ENCODE data around the gene CTSE. TPM values are rescaled to one million over a fixed set of nuclear protein-coding genes. Genes with fewer than 3 reads are reported as not detected.

The CTSE gene
- total and polyA plus RNA-seq, 2 of the 13 experiments (the other 11 are each of a cell fraction or from before 2014, with no cell fraction given), result 0.50 to 0.69 TPM

GRCh38 chr1:205990226-205990625 lies 33.5 kb downstream of the CTSE start:
- H3K36me3 ChIP-seq (replicated peaks in 1 of 2; ENCODE audit: control insufficient read depth in 1 of 2, insufficient read depth in 2 of 2, low read length in 2 of 2), result no peaks in the 10 kb centered on the region
- no TSS peak for BruUV-seq (replicated peaks)
- FAIRE-seq (no peak), DNase-seq (ENCODE audit: low spot score) (no peak), ATAC-seq (no peak)
- no peaks in the 10 kb centered on the region for H3K9me3 ChIP-seq (ENCODE audit: low read length)
- H3K27ac ChIP-seq (ENCODE audit: extremely low read length, insufficient read depth, low read length), result no peak overlapping the region
- no peak overlapping the region for H2AFZ ChIP-seq (ENCODE audit: low read length)
- intact Hi-C loops (cut with micrococcal nuclease; ENCODE audit: unreplicated experiment), result no loop called here
- CTCF ChIA-PET (ENCODE audit: low intra/inter-chr PET ratio, low total read pairs), result no interaction called here
- in situ Hi-C loops (cut with HindIII; ENCODE audit: extremely low pct_ligation_motif_present, low pct_unique_long_range_greater_than_20kb), result no loop called here
- TF ChIP-seq ZMYM4 (CRISPR knock-in tag; IDR thresholded peaks at IDR 0.05), result no peak
- H3K4me3 ChIP-seq (replicated peaks in 1 of 3; ENCODE audit: insufficient read depth in 1 of 3, low read depth in 2 of 3, low read length in 3 of 3), result no peak overlapping the region
- H3K27me3 ChIP-seq (ENCODE audit: control insufficient read depth in 1 of 2, insufficient read depth in 2 of 2, low read length in 2 of 2), result peaks cover 0 to 9% of the 10 kb centered on the region in 2 experiments; a peak in 2 of 5 replicates
- 23% methylated on average over 2 of the region's 2 CpGs for WGBS (ENCODE audit: low lambda C conversion rate)
- H4K20me1 ChIP-seq (ENCODE audit: insufficient read depth, low read length), result no peaks in the 10 kb centered on the region
- H3K4me2 ChIP-seq (ENCODE audit: low read depth, low read length), result no peak overlapping the region
- H3K4me1 ChIP-seq (ENCODE audit: insufficient read depth, low read length), result no peaks in the 10 kb centered on the region
- H3K79me2 ChIP-seq (ENCODE audit: insufficient read depth, low read length), result no peaks in the 10 kb centered on the region
- POLR2A ChIA-PET, result no interaction called here
- no peak overlapping the region for H3K9ac ChIP-seq (ENCODE audit: insufficient read depth, low read depth, low read length)

- Histone ChIP-seq H3K9ac (ENCODE audit: insufficient read depth, low read depth, low read length) (no peak overlapping the region), H4K20me1 (ENCODE audit: insufficient read depth, low read length) (no peaks in the 10 kb centered on the region), H3K27me3 (ENCODE audit: control insufficient read depth in 1 of 2, insufficient read depth in 2 of 2, low read length in 2 of 2) (peaks cover 0 to 9% of the 10 kb centered on the region in 2 experiments; a peak in 2 of 5 replicates), H3K79me2 (ENCODE audit: insufficient read depth, low read length) (no peaks in the 10 kb centered on the region), H2AFZ (ENCODE audit: low read length) (no peak overlapping the region), H3K27ac (ENCODE audit: extremely low read length, insufficient read depth, low read length) (no peak overlapping the region), H3K9me3 (ENCODE audit: low read length) (no peaks in the 10 kb centered on the region), H3K4me2 (ENCODE audit: low read depth, low read length) (no peak overlapping the region), H3K36me3 (replicated peaks in 1 of 2; ENCODE audit: control insufficient read depth in 1 of 2, insufficient read depth in 2 of 2, low read length in 2 of 2) (no peaks in the 10 kb centered on the region), H3K4me3 (replicated peaks in 1 of 3; ENCODE audit: insufficient read depth in 1 of 3, low read depth in 2 of 3, low read length in 3 of 3) (no peak overlapping the region), H3K4me1 (ENCODE audit: insufficient read depth, low read length) (0 out of 2 replicates have a peak, but pooled peaks cover under 1% of the 10 kb centered on the region)
- in situ Hi-C loops (cut with HindIII; ENCODE audit: extremely low pct_ligation_motif_present, low pct_unique_long_range_greater_than_20kb) (no loop called here), intact Hi-C loops (cut with micrococcal nuclease; ENCODE audit: unreplicated experiment) (no loop called here)
- no peak for FAIRE-seq
- ChIA-PET POLR2A (no interaction called here), CTCF (ENCODE audit: low intra/inter-chr PET ratio, low total read pairs) (no interaction called here)
- BruUV-seq (replicated peaks), result no TSS peak
- 36% methylated on average over 5 of the region's 5 CpGs for WGBS (ENCODE audit: low lambda C conversion rate)
- no peak for ATAC-seq
- DNase-seq (ENCODE audit: low spot score), result no peak
- TF ChIP-seq ONECUT2 (CRISPR knock-in tag; IDR thresholded peaks at IDR 0.05), result no peak
- TF ChIP-seq SOX6 (IDR thresholded peaks at IDR 0.05), result no peak
- TF ChIP-seq SOX6 (CRISPR knock-in tag; IDR thresholded peaks at IDR 0.05), result no peak
- TF ChIP-seq HMGXB3 (CRISPR knock-in tag; IDR thresholded peaks at IDR 0.05; ENCODE audit: borderline replicate concordance), result no peak
- no peak for TF ChIP-seq ATF3 (CRISPR knock-in tag; IDR thresholded peaks at IDR 0.05)
- no peak for TF ChIP-seq TRAFD1 (CRISPR knock-in tag; IDR thresholded peaks at IDR 0.05; ENCODE audit: borderline replicate concordance)
- TF ChIP-seq HIC2 (CRISPR knock-in tag; IDR thresholded peaks at IDR 0.05; ENCODE audit: low read depth), result no peak
- TF ChIP-seq MTF2 (CRISPR knock-in tag; IDR thresholded peaks at IDR 0.05; ENCODE audit: borderline replicate concordance), result no peak
Measured at GRCh38 chr1:205989786-205990185, 33.9 kb downstream of the CTSE start.

All from HepG2 (cell line).